SH-SY5Y (cell line): ENCODE measurements around the gene NKAIN2.

Experiments
- GATA2 ChIP-seq: IDR thresholded peaks from 2 replicates; pipeline ENCODE4 v1.6.1; 2011; ENCODE audit warnings: mild to moderate bottlenecking, low read depth, low read length
- GATA3 ChIP-seq: IDR thresholded peaks from 2 replicates; pipeline ENCODE4 v1.6.1; 2011; ENCODE audit warnings: low read depth, mild to moderate bottlenecking, low read length, moderate library complexity

DNA sequence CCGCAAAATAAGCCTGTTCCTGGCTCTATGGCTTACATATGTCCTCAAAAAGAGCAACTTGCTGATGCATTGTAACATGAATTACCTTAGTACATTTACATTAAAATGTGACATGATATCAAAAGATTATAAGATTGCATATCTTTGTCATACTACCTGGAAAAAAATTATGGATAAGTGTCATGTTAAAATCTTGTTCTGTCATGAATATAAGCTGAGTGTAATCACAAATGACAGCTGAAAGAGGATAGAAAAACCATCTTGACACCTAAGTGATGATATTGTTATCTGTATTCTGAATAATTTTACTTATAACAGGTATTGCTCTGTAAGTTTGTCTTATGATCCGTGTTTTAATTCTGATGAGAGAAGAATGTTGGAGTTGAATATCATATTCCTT lies 655.6 kb downstream of the NKAIN2 start:
- TF ChIP-seq GATA2 (no peak), GATA3 (no peak)
